ENCODE measurements around the gene SLC41A1.
A peak's percentile ranks its signal among the peaks of the same experiment; 100 is the strongest.

Gene SLC41A1

GRCh38 chr1:205817988-205818387 is 5.0 kb upstream of the SLC41A1 start:
- DNase-seq = no peak

- DNase-seq = no peak
Measured at GRCh38 chr1:205817364-205817763, 4.4 kb upstream of the SLC41A1 start.

- peak; percentile 22 for DNase-seq
Measured at GRCh38 chr1:205813755-205814058, 709 bp upstream of the SLC41A1 start.

- no peak for DNase-seq
Measured at GRCh38 chr1:205812271-205812877, 624 bp downstream of the SLC41A1 start.

- DNase-seq = no peak
Measured at GRCh38 chr1:205811660-205812059, 1.3 kb downstream of the SLC41A1 start.

DNA sequence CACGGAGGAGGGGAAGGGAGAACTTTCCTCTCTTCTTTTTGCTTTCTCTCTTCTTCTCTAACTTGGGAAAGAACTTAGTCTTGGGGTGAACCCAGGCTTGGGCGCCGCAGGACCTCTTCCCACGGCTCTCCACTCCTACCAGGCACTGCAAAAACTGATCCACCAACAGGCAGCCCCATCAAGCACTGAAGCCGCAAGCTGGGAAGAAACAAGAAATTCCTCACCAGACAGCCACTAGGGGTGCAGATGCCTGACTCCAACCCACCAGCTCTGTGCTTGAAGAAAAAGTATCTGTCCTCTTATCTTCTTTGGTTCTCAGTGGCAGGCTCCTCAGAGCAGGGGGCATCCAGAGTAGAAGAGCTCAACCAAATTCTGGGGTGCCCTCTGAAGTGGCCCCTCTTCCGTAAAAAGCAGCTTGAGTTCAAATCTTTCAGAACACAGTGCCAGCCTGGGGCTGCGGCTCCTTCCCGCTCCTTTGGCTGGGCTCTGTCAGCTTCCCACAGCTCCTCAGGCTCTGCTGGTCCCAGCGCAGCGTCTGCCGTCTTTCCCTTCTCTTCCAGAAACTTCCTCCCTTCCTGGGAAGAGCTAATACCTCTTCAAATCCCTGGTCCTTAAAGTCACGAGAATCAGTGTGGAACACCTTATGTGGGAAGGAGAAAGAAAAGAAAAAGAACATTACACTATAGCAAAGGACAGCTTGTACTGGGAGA is 2.4 kb downstream of the SLC41A1 start:
- DNase-seq = no peak

DNA sequence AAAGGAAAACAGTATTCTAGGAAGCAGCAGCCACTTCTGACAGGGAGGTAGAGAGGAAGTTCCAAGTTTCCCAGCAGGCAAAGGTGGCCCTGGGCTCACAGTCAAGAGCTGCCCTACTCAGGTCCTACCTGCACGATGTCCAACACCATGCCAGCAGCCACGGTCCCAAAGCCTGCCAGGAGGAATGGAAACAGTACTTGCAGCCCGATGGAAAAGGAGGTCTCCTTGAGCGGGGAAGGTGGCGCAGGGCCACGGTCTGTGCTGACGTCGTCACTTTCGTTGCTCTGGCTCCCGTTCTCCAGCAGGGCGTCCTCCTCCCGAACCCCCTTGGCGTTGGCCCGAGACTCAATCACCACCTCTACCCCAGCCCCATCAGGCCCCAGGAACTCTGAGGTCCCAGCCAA is 3.1 kb downstream of the SLC41A1 start:
- DNase-seq = no peak

GRCh38 chr1:205809469-205809868 is 3.5 kb downstream of the SLC41A1 start:
- DNase-seq = no peak

DNA sequence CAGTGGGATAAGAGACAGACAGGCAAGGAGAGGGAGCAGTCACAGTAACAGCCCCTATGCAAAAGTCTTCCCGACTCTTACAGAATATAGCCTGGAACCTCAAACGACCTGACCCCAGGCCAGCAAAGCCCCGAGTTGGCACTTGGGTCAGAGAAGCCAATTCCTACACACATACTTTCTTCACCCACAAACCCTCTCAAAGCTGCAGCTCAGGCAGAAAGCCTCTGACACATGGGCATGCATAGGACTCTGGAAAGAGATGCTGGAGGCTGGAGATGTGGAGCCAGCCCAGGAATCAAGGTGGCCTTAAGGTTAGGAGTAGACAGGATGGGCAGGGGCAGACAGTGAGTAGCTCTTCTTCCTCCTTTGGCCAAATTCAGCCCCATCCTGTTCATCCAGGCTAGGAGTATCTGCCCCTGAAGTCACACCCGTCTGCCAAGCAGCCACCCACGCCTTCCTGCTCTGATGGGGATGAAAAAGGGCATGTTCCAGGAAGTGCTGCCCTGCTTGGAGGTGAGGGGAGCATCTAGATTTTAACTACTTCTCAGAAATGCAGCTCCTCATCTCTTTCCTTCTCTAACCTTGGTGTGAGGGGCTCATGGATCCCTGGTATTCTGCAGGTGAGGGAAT is 7.8 kb downstream of the SLC41A1 start:
- DNase-seq = no peak

- DNase-seq = no peak
Measured at GRCh38 chr1:205804605-205805004, 8.4 kb downstream of the SLC41A1 start.

- DNase-seq = no peak
Measured at GRCh38 chr1:205803986-205804385, 9.0 kb downstream of the SLC41A1 start.

DNA sequence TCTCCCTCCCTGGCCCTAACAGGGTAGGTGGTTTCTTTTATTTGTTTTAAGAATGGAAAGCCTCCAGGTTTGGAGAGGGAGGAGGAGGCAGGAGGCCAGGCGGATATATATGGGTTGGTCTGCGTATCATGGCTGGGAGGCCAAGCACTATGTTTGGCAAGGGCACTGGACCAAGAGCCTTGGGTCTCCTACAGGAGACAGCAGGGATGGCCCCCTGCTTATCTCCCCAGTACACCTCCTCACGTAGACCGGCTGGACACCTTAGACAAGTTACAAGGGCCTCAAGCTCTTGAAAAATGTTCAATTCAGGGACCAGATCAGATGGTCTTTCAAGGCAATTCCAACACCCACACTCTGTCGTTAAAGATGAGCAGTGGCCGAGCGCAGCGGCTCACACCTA is 10.9 kb downstream of the SLC41A1 start:
- no peak for DNase-seq

- DNase-seq = no peak
Measured at GRCh38 chr1:205800981-205801703, 11.9 kb downstream of the SLC41A1 start.

DNA sequence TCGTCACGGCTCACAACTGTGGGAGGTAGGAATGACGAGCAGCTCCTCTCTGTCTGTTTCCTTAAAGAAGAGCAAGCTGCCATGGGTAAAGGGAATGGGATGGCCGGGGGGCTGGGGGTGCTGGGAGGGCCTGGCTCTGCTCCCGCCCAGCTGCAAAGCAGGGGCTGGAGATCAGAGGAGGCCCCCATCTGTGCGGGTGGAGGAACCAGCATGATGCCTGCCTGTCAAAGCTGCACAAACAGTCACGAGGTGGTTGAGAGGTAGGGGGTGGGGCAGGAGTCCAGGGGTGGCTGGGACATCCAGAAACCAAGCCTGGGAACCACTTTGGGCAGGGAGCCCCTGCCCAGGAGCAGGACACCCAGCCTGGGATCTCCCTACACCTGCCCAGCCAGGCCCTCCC is 12.6 kb downstream of the SLC41A1 start:
- DNase-seq = no peak

DNA sequence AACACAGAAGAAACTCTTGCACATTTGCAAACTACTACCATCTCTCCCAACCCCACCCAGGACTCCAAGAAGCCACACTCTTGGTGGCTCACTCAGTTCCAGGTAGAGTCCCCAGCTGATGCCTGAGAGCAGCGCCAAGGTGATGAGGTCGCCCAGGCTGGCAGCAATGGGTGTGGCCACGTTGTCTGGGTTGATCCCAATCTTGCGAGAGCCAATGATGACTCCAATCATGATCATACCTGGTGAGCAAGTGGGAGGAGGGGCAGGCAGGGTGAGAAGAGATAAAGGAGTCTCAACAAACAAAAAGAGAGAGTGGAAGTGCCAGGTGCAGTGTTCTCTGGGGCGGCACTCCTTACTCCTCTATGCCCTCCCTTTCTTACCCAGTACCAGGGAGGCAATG is 14.4 kb downstream of the SLC41A1 start:
- no peak for DNase-seq

DNA sequence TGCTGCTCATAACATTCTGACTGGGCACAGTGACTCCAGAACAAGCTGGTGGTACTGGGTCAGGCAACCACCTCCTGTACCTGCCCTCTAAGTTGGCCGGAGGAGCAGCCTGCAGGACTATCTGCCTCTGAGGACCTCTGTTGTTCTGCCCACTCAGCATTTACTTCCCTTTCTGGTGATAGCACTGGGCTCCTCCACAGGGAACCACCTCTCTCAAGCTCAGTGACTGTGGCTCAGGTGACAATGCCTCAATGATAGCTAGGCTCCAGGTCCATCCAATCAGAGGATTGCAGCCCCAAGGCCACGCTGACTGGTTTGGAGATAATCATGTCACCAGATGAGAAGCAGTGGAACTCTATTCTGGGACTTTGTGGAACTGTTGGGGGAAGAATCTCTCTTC is 15.8 kb downstream of the SLC41A1 start:
- no peak for DNase-seq

GRCh38 chr1:205794011-205794730 is 18.8 kb downstream of the SLC41A1 start:
- no peak for DNase-seq

DNA sequence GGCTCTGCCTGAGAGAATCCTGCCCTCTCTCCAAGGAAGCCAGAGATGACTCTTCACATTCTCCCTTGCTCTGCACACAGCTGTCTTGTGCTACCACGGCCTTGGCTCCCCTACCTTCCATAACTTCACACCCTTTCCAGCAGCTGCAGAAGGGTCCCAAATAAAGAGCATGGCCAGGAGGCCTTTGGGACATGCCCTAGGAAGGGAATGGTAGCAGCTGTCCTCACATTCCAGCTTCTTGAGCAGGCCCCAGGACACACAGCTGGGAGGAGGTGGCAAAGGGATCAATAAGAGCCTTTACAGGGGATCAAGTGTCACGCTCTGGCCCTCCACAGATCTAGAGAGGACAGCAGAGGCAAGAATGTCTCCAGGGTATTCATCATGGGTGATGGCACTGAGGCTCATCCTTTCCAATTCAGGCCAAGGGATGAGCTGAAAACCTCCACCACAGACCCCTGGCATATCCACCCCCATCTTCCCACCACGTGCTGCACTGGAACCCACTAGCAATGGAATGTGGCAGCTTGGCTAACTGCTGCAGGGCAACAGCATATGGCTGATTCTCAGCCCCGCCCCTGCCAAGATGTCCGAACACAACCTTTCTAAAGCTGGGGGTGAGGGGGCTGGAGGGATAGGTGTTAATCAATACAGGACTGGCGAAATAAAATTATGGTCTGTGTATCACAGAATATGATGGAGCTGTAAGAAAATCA is 19.9 kb downstream of the SLC41A1 start:
- no peak for DNase-seq

GRCh38 chr1:205792481-205792881 is 20.5 kb downstream of the SLC41A1 start:
- DNase-seq = no peak

- DNase-seq = peak; percentile 35
Measured at GRCh38 chr1:205791568-205792180, 21.3 kb downstream of the SLC41A1 start.

GRCh38 chr1:205787287-205787916 is 25.6 kb downstream of the SLC41A1 start:
- no peak for DNase-seq

- DNase-seq = no peak
Measured at GRCh38 chr1:205786601-205787000, 26.4 kb downstream of the SLC41A1 start.

All from T-helper 9 cell (primary cell).